HG03575 (cell line): ENCODE data around the gene CAMSAP2.

Experiments
- ATAC-seq: cut with Tn5 transposase; IDR thresholded peaks from one replicate; pipeline ENCODE4 v1.9.1; 2021; ENCODE audit not compliant: unreplicated experiment, insufficient number of reproducible peaks, low FRiP score; ENCODE audit errors: extremely low read depth

CAMSAP2 gene, protein sequence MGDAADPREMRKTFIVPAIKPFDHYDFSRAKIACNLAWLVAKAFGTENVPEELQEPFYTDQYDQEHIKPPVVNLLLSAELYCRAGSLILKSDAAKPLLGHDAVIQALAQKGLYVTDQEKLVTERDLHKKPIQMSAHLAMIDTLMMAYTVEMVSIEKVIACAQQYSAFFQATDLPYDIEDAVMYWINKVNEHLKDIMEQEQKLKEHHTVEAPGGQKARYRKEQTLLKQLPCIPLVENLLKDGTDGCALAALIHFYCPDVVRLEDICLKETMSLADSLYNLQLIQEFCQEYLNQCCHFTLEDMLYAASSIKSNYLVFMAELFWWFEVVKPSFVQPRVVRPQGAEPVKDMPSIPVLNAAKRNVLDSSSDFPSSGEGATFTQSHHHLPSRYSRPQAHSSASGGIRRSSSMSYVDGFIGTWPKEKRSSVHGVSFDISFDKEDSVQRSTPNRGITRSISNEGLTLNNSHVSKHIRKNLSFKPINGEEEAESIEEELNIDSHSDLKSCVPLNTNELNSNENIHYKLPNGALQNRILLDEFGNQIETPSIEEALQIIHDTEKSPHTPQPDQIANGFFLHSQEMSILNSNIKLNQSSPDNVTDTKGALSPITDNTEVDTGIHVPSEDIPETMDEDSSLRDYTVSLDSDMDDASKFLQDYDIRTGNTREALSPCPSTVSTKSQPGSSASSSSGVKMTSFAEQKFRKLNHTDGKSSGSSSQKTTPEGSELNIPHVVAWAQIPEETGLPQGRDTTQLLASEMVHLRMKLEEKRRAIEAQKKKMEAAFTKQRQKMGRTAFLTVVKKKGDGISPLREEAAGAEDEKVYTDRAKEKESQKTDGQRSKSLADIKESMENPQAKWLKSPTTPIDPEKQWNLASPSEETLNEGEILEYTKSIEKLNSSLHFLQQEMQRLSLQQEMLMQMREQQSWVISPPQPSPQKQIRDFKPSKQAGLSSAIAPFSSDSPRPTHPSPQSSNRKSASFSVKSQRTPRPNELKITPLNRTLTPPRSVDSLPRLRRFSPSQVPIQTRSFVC (N-terminal part only)

DNA sequence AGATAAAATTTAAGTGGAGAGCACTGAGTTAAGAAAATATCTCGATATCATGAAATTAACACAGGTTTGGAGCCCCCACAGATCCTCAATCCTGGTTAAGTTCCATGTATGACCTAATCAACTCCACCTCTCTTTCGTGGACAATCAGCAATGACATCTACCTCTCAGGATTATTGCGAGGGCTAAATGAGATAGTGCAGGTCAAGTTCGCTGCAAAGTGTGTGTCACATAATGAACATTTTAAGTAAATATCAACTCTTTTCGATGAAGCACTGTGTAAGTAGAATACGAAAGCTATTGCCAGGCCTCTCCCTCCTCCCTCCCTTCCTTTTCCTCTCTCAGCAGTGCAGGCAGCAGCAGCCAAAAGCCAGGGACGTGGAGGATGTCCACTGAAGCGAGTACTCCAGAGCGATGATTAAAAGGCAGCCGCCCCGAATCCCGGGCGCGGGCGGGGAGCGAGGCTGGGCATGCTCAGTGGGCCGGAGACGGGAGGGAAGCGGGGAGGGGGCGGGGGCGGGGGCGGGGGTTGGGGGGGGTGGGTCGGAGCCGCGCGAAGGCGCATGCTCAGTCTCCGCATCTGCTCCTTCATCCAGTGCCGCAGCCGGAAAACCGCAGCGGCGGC, at the start of gene CAMSAP2:
Gene CAMSAP2 (plus strand): TSS at position 567 of the 622 bp plus-strand sequence. CDS start 935 bp downstream, outside the sequence.
- ATAC-seq = no peak

DNA sequence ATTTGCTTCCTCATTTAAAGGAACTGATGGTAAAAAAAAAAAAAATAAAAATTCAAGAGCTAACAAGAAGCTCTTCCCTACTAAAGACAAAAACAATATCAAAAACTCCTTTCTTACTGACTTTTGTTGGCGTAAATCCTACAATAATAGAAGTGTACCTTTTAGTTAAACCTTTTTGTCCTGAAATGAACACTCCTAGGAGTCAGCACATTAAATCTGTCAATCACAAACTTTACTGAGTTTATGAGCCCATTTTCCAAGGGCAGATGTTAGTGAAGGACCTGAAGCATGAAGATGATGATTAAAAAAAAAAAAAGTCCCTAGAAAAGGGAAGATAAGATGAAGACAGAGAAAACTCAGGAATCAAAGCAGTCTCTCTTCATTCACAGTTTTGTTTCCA, 46.4 kb upstream of the CAMSAP2 start:
- no peak for ATAC-seq

DNA sequence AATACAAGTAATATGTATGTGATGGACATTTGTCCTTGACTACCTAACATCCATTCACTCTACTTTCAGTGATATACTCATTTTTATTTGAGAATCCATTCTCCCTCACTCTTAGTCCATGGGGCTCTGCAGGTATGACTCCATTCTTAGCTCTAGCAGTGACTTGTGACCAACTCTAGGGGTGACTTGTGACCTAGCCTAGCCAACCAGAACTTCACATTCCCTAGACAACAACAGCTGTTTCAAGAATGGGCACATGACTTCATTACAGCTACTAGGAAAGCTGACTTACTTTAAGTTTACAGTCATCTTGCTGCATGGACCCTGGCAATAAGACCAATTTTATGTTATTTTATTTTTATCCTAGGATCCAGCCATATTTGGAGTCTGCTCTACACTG, 45.4 kb upstream of the CAMSAP2 start:
- ATAC-seq = no peak

DNA sequence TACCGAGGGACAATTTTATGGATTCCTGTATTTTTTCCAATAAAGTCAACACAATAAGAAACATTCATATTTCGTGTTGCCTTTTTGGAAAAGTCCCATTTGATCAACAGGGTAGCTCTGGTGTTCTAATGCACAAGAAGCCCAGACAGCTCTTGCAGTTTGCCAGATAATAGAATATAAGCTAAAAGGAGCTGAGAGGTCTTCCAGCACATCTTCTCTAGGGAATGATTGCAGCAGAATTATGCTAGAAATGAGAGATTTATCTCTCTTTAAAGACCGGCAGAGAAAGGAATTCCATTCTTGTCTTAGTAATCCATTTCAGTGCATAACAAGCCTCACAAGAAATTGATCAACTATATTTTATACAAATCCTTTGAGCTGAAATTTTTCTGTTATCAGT, 44.0 kb upstream of the CAMSAP2 start:
- ATAC-seq = no peak

DNA sequence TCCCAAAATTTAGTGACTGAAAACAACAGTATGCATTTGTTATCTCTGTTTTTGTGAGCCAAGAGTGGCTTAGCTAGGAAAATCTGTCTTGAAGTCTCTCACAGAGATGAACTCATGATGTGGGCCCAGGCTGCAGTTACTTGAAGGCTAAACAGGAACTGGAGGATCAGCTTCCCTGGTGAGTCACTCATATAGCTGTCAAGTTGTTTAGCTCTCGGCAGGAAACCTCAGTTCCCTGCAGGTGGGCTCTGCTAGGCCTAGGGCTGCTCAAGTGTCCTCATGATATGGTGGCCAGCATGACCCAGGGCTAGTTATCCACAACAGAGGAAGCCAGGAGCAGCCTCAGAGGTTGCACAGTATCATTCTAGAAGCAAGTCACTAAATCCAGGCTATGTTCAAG, 38.8 kb upstream of the CAMSAP2 start:
- no peak for ATAC-seq

DNA sequence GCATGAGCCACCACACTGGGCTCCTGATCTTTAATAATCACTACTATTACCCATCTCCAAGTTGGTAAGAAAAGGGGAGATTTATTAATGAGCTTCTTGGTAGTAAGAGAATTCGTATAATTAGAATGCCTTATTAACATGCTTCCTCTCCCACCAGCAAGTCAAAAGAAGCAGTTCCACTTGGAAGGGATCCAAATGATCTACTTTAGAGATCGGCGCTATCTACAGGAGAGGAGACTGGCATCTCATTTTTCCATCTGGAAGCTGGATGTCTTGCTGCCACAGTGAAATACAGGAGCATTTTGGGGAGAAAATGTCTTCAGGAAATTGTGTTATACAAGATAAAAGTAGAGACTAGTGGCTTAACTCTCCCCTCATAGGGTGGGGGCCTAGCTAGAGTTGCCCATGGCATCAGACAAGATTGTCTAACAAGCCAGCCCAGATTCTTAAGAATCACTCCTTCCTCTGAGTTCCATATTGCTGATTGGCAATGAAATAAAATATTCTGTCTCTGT, 33.6 kb upstream of the CAMSAP2 start:
- no peak for ATAC-seq

DNA sequence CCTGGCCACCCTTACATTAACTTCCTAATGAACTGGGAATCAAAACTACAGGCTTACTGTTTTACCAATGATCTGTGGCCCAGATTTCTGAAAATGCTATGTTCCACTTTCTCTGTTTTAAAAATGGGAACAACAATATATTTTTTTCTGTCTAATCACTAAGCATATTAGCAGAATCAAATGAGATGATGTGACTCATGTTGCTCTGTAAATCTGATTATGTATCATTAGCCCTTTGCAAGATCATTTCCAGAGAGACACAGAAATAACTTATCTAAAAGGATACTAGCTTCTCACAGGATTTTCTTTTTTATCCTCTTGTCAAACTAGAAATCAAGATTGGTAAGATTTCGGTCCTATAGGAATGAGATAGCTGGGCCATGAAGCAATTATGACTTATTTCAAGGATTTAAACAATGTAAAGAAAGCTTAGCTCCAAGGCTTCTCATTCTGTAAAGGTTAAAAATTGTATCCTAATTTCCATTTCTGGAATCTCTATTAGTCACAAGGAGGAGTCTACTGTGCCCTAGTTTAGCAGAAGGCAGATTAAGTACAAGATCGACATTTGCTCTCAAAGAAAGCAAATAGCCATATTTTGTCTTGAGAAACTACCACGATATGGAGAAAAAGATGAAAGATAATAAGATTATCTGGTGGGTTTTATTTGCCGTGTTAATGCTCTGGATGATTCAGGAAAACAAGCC, 32.4 kb upstream of the CAMSAP2 start:
- ATAC-seq = no peak

DNA sequence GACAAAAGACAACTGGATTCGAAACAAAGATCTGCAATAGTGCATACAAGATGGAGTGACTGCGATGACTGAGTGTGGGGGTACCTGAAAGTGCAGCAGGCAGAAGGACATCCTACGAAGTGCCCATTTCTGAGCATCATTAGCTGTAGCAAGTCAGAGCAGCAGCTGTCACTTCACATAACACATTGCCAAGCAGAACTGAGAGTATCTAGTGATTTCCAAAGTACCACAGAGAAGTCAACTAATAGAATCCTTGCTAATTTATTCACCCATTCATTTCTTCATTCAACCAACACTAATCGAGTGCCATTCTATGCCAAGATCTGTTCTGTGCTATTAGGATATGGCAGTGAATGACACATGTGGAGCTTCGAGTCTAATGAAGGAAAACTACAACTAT, 31.6 kb upstream of the CAMSAP2 start:
- ATAC-seq = no peak

DNA sequence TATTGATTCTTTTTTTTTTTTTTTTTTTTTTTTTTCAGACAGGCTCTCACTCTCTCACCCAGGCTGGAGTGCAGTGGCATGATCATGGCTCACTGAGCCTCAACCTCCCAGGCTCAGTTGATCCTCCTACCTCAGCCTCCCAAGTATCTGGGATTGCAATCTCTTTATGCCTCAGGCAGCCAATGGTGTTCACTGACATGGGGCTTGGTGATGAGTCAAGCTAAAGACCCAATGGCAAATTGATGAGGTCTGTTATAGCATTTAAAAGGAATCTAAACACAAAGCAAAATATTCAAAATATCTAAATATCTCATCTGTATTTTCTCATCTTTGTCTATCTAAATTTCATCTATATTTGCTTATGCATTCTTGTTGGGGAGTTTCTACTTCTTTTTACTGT, 30.5 kb upstream of the CAMSAP2 start:
- ATAC-seq = no peak

DNA sequence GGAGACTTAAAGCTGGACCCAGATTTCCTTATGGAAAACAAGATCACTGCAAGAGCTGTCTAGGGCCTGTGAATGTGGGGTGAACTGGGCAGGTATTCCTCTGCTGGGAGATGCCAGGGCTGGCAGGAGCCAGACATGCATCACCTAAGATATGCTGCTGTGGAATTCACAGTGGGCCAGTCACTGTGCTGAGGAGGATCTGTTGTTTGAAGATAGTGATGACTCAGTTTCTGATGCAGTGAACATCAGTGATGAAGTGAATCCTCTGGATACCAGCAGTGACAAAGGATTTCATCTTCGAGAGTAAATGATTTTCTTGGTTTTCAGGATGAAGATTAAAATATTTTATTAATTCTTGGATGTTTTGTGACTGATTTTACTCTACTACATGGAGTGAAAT, 29.9 kb upstream of the CAMSAP2 start:
- ATAC-seq = no peak

DNA sequence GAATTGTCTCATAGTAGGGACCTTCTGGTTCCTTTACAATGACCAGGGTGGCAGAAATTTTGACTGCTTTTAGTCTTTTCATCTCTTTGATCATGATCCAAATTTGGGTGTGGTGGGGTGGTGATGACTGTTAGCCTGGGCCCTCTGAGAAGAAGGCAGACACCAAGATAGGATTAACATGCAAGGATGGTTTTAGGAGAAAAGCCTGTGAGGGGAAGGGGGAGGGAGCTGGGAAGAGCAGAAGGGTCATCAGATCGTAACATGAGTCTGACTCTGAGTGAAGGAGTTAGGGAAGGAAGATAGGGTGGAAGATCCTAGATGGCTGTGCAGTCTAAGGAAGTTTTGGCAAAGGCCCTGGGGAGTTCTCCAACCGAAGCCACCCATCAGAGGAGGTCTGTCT, 28.5 kb upstream of the CAMSAP2 start:
- no peak for ATAC-seq

DNA sequence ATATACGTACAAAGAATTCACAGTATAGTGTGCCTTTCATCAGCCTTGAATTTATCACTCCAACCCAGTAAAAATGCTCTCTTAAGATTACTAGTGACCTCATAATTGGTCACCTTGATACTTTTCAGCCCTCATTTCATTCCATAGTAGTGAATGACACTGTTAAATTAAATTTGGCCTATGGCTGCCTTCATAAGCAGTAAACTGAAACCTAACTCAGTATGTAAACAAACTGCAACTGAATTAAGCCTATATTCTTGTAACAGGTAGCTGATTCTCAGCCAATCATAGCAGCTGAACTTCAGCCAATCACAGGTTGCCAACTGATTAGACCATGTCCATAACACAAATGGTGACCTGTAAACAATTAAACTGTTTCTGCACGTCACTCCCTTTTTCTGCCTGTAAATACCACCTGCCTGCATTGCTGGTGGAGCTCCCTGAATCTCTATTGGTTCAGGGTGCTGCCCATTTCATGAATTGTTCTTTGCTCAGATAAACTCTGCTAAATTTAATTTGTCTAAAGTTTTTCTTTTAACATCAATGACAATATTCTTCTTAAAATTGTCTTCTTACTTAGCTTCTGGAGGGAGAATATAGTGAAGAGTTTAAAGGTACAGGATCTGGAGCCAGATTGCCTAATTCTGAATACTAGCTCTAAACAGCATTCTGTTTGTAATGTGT, 24.0 kb upstream of the CAMSAP2 start:
- ATAC-seq = no peak

DNA sequence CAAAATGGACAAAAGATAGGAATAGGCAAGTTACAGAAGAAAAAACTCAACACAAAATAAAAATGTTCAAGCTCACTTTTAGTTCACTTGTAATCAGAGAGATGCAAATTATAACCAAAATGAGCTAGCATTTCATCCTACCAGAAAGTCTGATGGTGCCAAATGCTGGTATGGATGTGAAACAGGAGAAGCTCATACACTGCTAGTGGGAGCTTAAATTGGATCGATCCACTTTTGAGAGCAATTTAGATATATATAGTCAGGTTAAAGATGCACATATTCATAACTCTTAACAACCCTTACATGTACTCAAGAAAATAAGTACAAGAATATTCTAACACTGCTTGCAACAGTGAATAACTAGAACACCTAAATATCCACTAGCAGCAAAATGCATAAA, 18.5 kb upstream of the CAMSAP2 start:
- ATAC-seq = no peak

DNA sequence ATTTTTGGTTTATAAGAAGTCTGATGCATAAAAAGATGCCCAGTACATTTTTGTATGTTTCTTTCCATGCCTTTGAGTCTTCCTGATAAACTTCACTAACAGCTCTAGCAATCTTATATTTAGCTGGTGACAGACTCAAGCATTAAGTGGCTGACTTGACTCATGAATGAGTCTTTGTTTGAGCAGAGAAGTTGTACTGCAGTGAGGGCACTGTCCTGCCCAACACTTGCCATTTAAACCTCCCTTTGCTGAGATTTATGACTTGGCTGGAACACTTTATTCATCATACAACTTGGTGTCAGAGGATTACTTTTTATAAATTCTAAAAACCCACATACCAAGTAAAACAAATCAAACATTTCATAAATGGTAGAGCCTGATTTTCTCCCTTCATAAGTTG, 14.6 kb upstream of the CAMSAP2 start:
- ATAC-seq = no peak

DNA sequence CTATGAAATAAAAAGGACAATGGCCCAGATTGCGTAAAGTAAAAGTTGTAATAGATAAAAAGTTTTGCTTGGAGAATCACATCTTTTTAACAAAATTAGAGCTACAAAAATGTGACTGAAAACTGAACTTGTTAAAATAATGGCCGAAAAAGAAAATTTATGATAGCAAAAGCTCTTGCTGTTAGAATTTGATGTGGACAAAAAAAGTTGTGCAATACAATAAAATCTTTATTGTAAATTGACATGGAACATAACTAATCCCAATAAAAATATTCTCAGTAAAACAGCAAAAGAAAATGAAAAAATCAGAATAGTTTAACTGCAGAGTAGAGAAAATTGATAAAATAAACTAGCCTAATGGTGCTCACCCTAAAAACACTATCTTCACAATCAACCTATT, 11.4 kb upstream of the CAMSAP2 start:
- no peak for ATAC-seq

DNA sequence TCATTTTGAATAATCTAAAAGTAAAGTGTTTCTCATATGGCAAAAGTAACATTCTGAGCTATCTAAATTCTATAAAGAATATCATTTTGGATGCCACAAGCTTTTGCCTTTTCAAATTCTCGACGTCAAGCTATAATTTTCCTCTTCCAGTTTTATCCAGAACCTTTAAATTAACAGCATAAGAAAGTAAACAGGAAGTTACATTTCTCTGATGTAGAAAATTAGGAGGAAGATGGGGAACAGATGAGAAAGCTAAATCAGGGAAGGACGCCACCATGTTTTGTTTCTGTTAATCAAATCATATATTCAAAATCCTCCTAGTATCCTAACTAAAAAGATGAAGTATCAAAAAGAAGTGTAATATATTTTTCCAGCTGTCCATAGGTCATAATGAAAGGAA, 8.8 kb upstream of the CAMSAP2 start:
- ATAC-seq = no peak

DNA sequence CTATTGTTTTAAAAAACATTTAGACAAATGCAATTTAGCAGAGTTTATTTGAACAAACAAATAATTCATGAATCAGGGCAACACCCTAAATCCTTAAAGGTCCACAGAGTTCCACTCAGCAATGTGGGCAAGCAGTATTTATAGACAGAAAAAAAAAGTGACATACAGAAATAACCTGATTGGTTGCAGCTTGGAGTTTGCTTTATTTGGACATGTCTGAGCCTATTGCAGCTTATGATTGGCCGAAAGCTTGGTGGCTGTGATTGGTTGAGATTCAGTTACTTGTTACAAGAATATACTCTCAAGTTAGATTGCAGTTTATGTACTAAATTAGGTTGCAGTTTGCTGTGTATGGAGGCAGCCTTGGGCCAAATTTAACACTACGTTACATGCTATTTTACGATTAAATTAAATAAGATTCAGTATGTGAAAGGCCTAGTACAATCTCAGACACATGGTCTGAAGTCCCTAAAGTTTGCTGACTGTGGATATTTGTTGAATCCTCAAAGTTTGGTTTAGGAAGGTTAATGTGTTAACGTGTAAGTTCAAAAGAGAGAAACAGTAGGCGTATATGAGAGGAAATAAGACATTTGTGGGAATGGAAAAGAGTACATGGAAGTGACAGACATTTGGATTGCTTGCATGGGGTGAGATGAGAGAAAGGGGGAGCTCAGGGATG, 6.9 kb upstream of the CAMSAP2 start:
- no peak for ATAC-seq

DNA sequence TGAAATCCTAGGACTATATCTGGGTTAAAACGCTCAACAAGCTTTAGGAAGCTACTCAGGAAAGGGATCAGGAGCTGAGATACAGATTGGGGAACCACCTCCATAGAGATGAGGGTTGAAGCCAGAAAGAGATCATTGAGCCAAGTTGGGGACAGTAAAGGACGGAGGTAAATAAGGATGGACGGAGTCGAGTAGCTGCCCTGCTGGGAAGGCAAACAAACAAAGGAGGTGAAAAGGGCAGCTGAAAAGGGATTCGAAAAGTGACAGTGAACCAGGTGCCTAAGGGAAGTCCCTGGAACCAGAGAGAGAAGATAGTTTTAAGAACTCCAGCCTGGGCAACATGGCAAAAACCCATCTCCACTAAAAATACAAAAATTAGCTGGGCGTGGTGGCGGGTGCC, 6.3 kb upstream of the CAMSAP2 start:
- no peak for ATAC-seq
